Stimulated activated CD8-positive, alpha-beta memory T cell treated with anti-CD3 and anti-CD28 coated beads, Interleukin-2, amount 100 ng/mL, for 48 hours (primary cell): ENCODE measurements around the gene AHRR.

Experiments used
- DNase-seq, 2 donors: peaks; one replicate each; pipeline ENCODE4 v3.0.0-alpha.2; 2020; ENCODE audit warnings: low read depth in 2 of 2

Gene AHRR

DNA sequence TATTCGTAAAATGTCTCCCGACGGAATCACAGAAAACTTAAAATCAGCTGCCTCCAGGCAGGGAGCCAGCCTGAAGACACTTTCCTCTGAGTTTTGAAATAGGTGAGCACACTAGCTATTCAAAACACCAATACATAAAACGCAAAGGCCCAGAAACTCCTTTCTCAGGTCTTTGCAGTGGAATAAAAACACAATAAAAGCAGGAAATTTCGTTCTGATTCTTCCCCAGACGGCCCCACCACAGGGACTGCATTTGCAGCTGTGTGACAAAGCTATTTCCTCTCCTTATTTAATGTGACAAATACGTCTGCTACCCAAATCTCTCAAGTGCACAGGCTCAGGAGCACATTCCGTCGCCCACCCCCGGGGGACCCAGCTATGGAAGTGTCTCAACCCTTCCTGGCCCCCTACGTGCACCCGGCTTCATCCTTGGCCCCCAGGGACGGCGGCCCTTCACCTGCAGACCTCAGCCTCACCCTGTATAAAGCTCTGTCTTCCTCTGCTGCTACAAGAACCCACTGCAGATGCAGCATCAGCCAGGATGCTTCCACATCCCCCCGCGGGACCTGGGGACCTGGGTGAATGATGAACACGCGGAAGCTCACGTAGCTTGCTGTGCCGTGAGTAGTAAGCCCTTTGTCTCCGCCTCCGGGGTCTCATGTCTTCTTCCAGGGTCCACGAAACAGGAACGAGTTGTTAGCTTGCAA lies 24.9 kb downstream of the AHRR start:
- DNase-seq = no peak

DNA sequence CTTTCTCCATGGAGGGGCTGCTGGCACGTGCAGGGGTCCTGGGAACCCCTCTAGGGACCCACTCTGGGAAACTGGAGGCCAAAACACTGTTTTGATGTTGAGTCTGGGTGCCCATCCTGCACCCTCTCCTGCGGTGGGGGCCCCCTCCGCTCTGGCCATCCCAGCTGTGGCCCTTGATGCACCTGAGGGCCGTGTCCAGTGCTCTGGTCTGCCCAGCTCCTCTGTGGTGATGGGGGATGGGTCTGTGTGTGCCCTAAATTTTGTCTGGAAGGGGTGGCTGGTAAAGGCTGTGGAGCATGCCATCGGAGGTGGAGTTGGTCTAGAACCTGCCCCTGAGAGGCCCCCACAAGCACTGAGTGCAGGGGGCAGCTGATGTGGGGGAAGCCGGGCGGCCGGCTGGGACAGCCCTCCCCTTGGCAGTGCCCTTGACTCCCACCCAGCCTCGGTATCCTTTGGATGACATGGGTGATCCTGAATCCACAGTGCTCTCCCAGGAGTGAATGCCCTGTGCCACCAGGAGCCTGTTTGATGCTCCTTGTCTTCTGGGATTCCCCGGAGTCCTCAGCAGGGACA lies 26.3 kb downstream of the AHRR start:
- DNase-seq = no peak

DNA sequence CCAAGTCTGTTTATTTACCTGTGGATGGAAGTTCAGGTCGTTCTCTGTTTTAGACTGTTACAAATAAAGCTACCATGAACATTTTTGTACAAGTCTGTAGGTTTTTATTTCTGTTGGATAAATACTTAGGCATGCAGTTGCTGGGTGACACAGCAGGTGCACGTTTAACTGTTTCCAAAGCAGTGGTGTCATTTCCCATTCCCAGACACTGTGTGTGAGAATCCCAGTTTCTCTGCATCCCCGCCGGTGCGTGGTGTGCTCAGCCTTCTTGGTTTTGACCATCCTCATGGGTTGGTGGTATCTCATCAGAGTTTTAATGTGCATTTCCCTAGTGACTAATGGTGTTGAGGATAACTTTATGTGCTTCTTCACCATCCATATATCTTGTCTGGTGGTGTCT lies 27.2 kb downstream of the AHRR start:
- DNase-seq = no peak

DNA sequence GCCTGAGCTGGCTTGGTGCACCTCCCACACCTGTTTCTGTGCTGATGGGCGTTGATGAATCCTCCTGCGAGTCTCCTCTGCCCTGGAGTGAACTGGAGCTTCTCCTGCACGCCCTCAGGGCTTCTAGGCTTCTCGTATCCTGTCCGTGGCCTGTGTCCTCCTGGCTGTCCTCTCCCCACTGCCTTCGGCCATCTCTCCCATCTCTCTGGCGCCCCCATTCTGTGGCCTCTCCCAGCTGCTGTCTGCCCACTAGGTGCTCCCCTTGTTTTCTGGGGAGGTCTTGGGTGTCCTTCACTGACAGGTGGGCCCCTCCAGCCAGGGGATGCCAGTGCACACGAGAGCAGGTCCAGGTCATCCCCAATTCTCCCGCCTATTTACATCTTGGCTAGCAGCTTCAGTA lies 28.8 kb downstream of the AHRR start:
- DNase-seq = no peak

DNA sequence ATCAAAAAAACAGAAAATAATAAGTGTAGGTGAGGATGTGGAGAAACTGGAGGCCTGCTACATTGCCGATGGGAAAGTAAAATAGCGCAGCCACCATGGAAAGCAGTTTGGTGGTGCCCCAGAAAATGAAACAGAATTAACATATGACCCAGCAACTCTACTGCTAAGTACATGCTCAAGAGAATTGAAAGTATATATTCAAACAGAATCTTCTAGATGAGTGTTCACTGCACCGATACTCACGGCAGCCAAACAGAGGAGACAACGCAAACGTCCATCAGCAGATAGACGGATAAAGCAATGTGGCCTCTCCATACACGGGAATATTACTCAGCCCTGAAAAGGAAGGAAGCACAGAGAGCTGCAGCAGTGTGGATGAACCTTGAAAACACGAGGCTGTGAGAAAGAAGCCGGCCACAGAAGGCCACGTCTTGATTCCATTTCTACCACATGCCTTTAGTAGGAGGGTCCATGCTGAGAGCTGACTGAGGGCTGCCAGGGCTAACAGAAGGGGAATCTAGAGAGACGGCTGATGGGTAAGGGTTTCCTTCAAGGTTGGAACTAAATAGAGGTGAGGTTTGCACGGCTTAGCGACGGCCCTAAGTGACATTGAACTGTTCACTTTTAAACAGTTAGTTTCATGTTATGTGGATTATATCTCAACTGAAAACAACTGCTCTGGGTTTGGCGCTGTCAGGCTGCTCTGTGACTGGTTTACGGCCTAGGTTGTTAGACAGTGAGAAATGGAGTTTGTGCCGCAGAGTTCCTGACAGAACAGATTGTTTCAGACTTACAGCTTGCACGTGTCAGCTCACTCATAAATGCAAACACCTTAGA lies 29.8 kb downstream of the AHRR start:
- DNase-seq = no peak

DNA sequence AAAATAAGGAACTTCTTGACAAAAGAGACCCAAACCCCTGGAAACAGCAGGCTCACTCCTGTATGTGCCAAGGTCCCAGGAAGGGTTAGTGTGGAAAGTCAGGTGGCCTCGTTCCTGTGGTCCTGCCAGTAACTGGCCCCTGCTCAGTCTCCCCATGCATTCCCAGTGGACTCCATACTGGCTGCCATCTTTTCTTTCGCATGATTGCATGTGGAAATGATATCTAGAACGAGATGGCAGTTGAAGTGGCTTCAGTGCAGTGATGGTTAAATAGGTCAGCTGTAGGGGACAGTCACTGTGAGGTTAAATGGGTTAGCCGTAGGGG lies 30.4 kb downstream of the AHRR start:
- DNase-seq = no peak

DNA sequence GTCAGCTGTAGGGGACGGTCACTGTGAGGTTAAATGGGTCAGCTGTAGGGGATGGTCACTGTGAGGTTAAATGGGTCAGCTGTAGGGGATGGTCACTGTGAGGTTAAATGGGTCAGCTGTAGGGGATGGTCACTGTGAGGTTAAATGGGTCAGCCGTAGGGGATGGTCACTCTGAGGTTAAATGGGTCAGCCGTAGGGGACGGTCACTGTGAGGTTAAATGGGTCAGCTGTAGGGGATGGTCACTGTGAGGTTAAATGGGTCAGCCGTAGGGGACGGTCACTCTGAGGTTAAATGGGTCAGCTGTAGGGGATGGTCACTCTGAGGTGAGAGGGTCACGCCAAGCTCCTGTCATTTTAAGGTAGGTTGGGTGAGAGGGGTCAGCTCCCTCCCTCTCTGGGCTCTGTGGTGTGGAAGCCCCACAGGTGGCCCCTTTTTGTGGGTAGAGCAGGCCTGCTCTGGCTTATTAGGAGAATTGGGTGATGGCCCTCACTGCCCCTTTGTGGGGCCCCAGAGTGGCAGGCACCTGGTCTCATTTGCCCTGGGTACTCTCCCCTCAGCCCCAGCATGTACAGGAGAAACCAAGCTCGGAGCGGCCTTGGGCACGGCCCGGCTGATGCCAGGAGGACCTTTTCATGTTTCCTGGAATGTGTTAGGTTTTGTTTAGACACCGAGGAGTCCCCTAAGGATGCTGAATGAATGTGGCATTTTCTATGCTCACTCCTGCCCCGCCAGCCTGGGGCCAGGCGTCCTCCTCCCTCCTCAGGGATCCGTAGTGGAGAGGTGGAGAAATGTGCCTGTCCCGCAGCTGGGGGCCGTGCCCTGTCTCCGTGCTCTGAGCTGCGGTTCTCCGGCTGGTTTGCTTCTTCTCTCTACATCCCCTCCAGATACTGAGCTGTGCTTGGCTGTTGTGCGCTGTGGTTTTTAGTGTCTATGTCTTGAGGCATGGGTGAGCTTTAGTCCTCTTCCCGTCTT lies 31.4 kb downstream of the AHRR start:
- no peak for DNase-seq

DNA sequence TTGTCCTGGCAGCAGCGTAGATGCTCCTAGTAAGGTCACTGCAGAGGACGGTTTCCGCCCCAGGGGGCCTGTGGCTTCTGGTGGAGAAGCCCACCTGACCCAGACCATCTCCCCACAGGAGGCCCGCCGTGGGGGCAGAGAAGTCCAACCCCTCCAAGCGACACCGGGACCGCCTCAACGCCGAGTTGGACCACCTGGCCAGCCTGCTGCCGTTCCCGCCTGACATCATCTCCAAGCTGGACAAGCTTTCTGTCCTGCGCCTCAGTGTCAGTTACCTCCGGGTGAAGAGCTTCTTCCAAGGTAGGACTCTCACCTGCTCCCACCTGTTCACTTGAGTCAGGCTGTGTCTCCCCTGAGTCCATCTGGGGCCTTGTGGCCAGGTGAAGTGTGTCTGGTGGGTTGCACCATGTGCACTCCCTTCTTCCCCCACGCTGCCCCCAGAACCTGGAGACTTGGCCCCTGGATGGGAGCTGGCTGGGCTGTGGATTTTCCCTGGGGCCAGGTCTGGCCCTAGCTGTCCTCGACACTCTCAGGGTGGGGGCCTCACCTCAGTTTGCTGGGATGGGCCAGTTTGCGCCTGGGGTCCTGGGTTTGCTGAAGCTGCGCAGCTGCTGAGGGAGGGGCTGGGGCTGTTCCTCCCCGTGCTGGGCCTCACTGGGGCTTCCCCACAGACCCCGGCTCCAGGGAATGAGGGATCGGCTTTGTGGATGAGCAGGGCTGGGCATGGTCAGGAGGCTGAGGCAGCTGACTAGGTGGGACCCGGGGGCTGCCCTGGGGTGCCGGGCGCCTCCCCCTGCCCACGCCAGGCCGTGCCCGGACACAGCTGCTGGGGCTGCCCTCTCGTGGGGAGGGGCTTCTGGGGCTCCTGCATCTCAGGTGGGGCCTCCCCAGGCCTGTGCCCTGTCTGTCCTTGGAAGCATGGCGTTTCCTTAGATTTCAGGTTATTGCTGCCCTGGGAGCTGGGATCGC lies 32.4 kb downstream of the AHRR start:
- no peak for DNase-seq

DNA sequence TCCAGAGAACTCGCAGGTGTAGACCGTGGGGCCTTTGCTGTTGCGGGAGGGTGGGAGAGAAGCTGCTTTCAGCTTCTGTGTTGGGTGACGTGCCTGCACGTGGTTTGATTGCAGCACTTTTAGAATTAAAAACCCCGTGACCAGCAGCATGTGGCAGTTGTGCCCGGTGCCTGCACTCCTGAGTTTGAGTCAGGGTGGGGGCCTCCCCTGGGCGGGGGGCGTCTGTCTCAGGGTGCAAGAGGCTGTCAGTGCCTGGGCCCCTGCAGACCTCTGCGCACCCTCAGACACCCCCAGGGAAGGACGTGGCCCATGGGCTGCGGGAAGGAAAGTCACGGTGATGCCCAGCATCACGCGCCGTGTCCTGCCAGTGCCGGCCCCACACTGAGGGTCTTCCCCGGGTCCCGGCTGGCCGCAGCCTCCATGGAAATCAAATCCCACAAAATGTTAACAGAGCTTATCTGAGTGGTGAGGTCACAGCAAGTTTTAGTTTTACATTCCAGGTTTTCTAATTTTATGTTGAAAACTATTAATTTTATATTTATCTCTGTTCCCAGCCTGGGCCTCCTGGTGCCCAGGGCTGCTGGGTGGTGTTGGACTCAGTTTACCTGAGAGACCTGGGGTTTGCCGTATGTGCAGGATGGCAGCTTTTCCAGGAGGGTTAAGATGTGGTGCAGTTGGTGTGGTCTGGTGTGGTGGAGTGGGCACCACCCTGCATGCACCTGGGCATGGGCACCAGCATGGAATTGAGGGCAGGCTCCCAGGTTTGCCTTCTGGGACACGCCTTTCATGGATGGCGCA lies 33.3 kb downstream of the AHRR start:
- DNase-seq = no peak

DNA sequence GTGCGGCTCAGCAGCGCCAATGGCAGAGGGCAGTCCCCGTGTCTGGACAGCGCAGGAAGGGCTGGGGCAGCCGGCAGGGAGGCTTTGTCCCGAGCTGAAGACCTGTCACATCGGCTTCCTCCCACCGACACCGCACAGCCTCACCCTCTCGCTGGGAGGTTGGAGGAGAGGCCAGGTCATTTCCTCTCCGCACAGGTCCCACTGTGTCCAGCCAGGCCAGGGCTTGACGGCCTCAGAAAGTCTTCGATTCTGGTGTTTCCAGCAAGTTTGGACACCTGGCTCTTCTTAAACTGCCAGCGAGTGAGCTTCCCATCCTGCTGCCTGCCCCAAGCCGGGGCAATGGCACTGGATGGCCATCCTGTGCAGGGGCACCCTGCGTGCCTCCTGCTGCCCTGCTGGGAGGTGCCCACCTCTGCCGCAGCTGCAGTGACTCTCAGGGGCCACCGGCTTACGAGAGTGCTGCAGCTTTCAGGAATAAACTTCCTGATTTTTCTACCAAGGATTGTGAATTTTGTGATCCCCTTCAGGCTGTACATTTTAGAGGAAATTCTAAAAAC lies 33.9 kb downstream of the AHRR start:
- no peak for DNase-seq

DNA sequence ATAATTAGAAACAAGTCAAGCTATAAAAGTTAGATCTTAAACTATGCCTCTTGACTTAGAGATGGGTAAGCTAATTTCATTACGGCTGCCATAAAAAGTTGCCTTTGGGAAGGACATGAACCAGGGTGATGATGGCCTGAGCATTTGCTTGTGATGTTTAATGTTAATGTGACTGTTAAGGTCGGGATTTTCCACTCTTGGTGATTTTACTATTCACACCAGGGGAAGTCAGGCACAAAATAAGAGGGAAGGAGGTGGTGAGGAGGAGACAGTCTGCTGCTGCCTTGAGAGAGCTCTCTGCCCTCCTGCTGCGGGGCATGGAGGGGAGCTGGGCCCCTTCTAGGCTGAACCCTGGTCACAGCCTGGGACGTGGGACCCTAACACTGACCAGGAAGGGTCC lies 34.4 kb downstream of the AHRR start:
- DNase-seq = no peak

DNA sequence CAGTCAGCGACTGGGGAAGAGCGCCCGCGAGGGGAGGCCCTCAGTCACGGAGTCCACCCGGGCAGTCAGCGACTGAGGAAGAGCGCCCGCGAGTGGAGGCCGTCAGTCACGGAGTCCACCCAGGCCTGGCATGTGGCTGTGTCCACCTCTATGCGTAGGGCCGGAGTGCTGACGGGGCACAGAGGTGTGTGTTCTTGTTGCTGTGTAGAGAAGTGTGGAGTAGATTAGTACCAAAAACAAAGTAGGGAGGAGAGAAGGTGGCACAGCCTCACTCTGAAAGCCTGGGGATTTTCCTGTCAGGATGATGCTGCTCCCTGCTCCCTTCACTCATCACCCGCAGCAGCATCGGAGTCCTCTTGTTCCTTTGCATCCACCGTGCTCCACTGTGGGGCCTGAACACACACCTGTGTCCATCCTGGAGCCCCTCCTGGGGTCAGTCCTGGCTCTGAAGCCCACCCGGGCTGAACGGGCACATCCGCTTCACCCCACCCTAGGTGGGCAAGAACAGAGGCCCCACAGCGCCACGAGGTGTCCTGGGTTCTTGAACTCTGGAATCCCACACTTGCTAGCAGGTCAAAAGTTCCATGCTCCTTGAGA lies 37.9 kb downstream of the AHRR start:
- DNase-seq = no peak

DNA sequence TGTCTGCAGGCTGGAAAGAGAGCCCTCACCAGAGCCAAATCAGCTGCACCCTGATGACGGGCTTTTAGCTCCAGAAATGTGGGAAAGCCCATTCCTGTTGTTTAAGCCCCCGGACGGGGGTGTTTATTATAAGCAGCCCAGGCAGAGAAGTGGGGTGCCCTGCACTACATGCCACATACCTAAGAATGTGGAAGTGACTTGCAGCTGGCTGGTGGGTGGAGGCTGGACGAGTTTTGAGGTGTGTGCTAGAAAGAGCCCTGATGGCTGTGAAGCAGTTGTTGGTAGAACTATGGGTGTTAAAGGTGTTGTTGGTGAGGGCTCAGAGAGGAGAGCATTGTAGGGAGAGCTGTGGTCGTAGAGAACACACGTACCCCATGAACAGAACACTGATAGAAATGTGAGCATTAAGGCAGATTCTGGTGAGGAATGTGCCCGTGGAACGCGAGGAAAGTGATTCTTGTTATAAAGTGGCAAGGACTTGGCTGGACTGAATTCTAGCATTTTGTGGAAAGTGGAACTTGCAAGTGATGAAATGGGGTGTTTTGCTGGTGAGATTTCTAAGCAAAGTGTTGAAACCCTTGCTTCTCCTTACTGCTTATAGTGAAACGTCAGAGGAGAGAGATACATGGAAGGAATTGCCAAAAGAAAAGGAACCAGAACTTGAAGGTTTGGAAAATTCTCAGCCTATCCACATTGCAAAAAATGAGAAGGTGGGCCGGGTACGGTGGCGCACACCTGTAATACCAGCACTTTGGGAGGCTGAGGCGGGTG lies 38.9 kb downstream of the AHRR start:
- no peak for DNase-seq

DNA sequence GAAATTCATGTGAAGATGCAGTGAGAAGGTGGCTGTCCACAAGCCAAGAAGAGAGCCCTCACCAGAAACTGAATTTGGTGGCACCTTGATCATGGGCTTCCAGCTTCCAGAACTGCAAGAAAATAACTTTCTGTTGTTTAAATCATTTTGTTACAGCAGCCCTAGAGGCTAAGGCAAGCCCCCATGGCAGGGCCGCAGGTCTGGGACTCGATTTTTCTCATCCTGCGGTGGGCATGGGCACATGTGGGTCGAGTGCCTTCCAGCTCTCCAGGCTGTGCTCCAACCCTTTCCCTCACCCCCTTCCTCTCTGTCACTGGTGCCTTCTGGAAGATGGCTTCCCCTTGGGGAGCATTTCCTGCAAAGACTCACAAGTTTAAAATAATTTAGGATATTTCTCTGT lies 40.7 kb downstream of the AHRR start:
- no peak for DNase-seq

DNA sequence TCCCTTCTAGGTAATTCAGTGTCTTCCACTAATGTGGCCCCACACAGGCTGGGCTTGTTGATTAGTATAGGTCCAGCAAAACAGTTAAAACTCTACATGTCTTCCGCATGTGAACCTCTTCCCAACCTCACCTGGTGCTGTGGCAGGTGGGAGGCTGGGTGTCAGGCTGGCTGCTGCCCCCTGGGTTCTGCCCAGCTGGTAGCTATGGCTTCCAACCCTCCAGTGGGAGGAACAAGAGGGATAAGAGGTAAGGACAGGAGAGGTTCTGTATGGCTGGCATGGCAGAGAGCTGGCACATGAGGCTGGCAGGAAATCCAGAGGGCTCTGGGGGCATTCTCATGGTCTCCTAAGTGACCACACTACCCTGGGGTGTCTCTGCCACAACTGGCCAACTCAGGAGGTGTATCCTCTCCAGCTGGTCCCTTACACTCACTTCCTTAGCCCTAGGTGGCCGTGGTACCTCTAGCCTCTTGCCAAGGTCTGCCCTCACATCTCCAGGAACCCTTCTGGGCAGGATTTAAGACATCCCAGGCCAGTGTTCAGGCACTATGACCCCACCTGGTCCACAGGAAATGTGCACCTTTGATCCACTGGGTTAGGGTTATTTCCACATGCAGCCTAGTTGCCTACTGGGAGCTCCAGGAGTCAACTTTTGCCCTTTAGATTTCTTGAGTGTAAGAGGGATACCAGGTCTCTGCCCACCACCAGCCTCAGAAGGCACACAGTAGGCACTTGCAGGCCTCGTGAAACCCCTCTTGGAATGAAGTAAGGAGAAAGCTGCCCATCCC lies 41.7 kb downstream of the AHRR start:
- no peak for DNase-seq

DNA sequence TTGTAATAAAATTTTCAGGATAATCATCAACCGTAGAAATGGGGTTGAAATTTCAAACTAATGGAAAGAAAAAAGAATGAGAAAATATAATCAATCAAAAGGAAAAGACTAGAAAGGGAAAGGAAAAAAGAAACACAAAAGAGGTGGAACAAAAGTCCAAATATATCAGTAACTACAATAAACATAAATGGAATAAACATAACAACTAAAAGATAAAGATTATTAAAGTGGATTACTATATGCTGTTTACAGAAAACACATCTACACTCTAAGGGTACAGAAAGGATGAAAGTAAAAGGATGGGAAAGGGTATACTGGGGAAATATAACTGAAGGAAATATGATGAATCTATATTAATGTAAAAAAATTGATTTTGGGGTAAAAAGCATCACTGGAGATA lies 43.0 kb downstream of the AHRR start:
- DNase-seq = no peak

DNA sequence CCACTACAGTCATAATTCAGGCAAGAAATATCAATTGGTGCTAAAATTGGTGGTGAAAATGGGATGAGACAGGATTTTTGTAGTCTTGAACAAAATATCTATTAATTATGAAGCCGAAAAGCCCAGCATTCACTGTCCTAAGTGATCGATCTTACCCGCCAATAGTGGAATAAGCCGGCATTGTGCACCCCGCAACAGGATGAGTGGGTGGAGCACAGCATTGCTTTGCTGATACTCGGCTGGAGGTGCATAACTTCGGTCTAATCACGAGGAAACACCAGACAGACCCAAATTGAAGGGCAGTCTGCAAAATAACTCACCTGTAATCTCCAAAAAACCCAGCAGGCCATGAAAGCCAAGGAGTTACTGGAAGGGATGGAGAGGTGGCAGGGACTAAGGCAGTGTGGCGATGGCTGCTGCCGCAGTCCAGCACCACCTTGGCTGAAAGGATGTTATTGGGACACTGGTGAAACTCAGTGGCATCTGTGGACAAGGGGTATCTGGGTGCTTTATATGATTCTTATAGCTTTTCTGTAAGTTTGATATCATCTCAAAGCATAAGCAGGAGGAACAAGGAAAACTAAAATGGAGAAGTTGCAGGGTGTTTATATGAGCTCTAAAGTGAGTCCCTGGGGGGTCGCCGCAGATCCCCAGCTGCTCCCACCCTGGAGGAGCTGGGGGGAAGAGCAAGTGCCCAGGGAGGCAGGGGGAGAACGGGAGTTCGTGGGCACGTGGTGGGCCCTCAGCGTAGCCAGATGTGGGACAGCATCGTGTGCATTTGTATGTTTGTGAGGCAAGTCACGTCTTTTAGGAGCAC lies 45.2 kb downstream of the AHRR start:
- no peak for DNase-seq
